Endothelial cell (in vitro differentiated cells): ENCODE results near the gene ADARB2. TPM values are rescaled to one million over a fixed set of nuclear protein-coding genes. Genes with fewer than 3 reads are reported as not detected.

Source experiments
- DNase-seq: peaks from one replicate; pipeline ENCODE4 v3.0.0; 2021; ENCODE audit warnings: low spot score
- H3K27ac Mint-ChIP-seq: one replicate; pipeline ENCODE4 v1.8.0; 2021; ENCODE audit warnings: mixed read lengths, inconsistent platforms; ENCODE audit not compliant: unreplicated experiment
- H3K27me3 Mint-ChIP-seq: one replicate; pipeline ENCODE4 v1.8.0; 2021; ENCODE audit warnings: mild to moderate bottlenecking, moderate library complexity, mixed read lengths, inconsistent platforms; ENCODE audit not compliant: unreplicated experiment
- H3K36me3 Mint-ChIP-seq: one replicate; pipeline ENCODE4 v1.8.0; 2021; ENCODE audit warnings: mild to moderate bottlenecking, low read depth, mixed read lengths, inconsistent platforms; ENCODE audit not compliant: unreplicated experiment
- H3K4me1 Mint-ChIP-seq: one replicate; pipeline ENCODE4 v1.8.0; 2021; ENCODE audit warnings: mild to moderate bottlenecking, mixed read lengths, inconsistent platforms; ENCODE audit not compliant: unreplicated experiment
- H3K4me3 Mint-ChIP-seq: one replicate; pipeline ENCODE4 v1.8.0; 2021; ENCODE audit warnings: mild to moderate bottlenecking, mixed read lengths, inconsistent platforms; ENCODE audit not compliant: unreplicated experiment
- H3K9me3 Mint-ChIP-seq: one replicate; pipeline ENCODE4 v1.8.0; 2021; ENCODE audit warnings: mixed read lengths, inconsistent platforms; ENCODE audit not compliant: unreplicated experiment
- CTCF ChIP-seq: fragments of 200-600 bp; sonication (generic); IDR thresholded peaks from one replicate; pipeline ENCODE4 v1.5.0; 2021; ENCODE audit warnings: antibody characterized with exemption; ENCODE audit not compliant: unreplicated experiment
- total RNA-seq: library from RNA; stranded (reverse); fragmentation: NEBNext Ultra II Directional; extraction: Animal tissue kit (Norgen Biotek cat#: 25700); gene quantifications from one replicate; pipeline ENCODE4 v1.2.1, GENCODE V29; 2021; ENCODE audit not compliant: unreplicated experiment

ADARB2 gene
- total RNA-seq, 1 donor from 2014 or later, result 54.9 TPM

- no peaks in the 10 kb centered on the region for H3K36me3 Mint-ChIP-seq
- TF ChIP-seq CTCF, result no peak
- no peak for DNase-seq
- peaks cover 10% of the 10 kb centered on the region for H3K4me1 Mint-ChIP-seq
- H3K4me3 Mint-ChIP-seq, result no peak overlapping the region
- H3K9me3 Mint-ChIP-seq, result peaks cover 4% of the 10 kb centered on the region
- peaks cover 4% of the 10 kb centered on the region for H3K27me3 Mint-ChIP-seq
- H3K27ac Mint-ChIP-seq, result no peak overlapping the region
Measured at GRCh38 chr10:1690086-1690485, 47.2 kb downstream of the ADARB2 start.

- Mint-ChIP-seq H3K36me3 (no peaks in the 10 kb centered on the region), H3K27ac (no peak overlapping the region), H3K4me3 (no peak overlapping the region), H3K27me3 (peaks cover 3% of the 10 kb centered on the region), H3K9me3 (peaks cover 4% of the 10 kb centered on the region), H3K4me1 (peaks cover 10% of the 10 kb centered on the region)
- DNase-seq, result no peak
- TF ChIP-seq CTCF, result no peak
Measured at GRCh38 chr10:1688531-1688930, 48.8 kb downstream of the ADARB2 start.

- DNase-seq, result no peak
- peaks cover 10% of the 10 kb centered on the region for H3K4me1 Mint-ChIP-seq
Measured at GRCh38 chr10:1687623-1688150, 49.6 kb downstream of the ADARB2 start.

GRCh38 chr10:1687190-1687589, 50.1 kb downstream of the ADARB2 start:
- Mint-ChIP-seq H3K27ac (no peak overlapping the region), H3K9me3 (peaks cover 4% of the 10 kb centered on the region), H3K27me3 (peaks cover 3% of the 10 kb centered on the region), H3K4me3 (no peak overlapping the region), H3K4me1 (peaks cover 8% of the 10 kb centered on the region), H3K36me3 (no peaks in the 10 kb centered on the region)
- no peak for TF ChIP-seq CTCF
- no peak for DNase-seq

More at GRCh38 chr10:1687623-1688150, 49.6 kb downstream of the ADARB2 start:
- H3K27me3 Mint-ChIP-seq, result peaks cover 3% of the 10 kb centered on the region
- peaks cover 4% of the 10 kb centered on the region for H3K9me3 Mint-ChIP-seq
- H3K36me3 Mint-ChIP-seq, result no peaks in the 10 kb centered on the region
- no peak overlapping the region for H3K4me3 Mint-ChIP-seq
- no peak for TF ChIP-seq CTCF
- no peak overlapping the region for H3K27ac Mint-ChIP-seq

GRCh38 chr10:1686491-1686749, 50.9 kb downstream of the ADARB2 start:
- Mint-ChIP-seq H3K4me1 (peaks cover under 1% of the 10 kb centered on the region), H3K27me3 (peaks cover 3% of the 10 kb centered on the region), H3K4me3 (no peak overlapping the region), H3K36me3 (no peaks in the 10 kb centered on the region), H3K9me3 (peaks cover 4% of the 10 kb centered on the region), H3K27ac (no peak overlapping the region)
- no peak for DNase-seq
- no peak for TF ChIP-seq CTCF
